HUES64 (cell line): ENCODE results near the gene PDGFA.

ENCODE experiments used
- H3K27ac ChIP-seq: 2 replicates; pipeline ENCODE4 v1.7.0; 2013; ENCODE audit warnings: low read depth, low read length, inconsistent platforms
- H3K27me3 ChIP-seq: 2 replicates; pipeline ENCODE4 v1.6.1; 2013; ENCODE audit warnings: mild to moderate bottlenecking, low read length; ENCODE audit not compliant: insufficient read depth
- H3K36me3 ChIP-seq: 2 replicates; pipeline ENCODE4 v1.6.1; 2013; ENCODE audit warnings: mild to moderate bottlenecking, low read length; ENCODE audit not compliant: insufficient read depth
- H3K4me1 ChIP-seq: 2 replicates; pipeline ENCODE4 v1.6.1; 2013; ENCODE audit warnings: mild to moderate bottlenecking, low read length, moderate library complexity; ENCODE audit not compliant: insufficient read depth
- H3K4me3 ChIP-seq: 2 replicates; pipeline ENCODE4 v1.5.1; 2013; ENCODE audit warnings: mild to moderate bottlenecking, low read length, moderate library complexity
- H3K9ac ChIP-seq: 2 replicates; pipeline ENCODE4 v1.6.1; 2013; ENCODE audit warnings: mild to moderate bottlenecking, low read depth, low read length
- H3K9me3 ChIP-seq: 2 replicates; pipeline ENCODE4 v1.6.1; 2013; ENCODE audit warnings: low read depth, low read length; ENCODE audit not compliant: insufficient read depth
- WGBS: fragments of 150-250, 120-280 bp; methylation state at CpG from one replicate; pipeline ENCODE4 v1.1.7; 2013; ENCODE audit warnings: missing lambda C conversion rate; 5-methylcytosine and 5-hydroxymethylcytosine counted together

Gene PDGFA

GRCh38 chr7:472640-472957, 47.0 kb downstream of the PDGFA start:
- Histone ChIP-seq H3K27me3 (no peaks in the 10 kb centered on the region), H3K9me3 (no peaks in the 10 kb centered on the region), H3K27ac (no peak overlapping the region), H3K9ac (no peak overlapping the region), H3K4me3 (no peak overlapping the region), H3K36me3 (no peaks in the 10 kb centered on the region), H3K4me1 (no peaks in the 10 kb centered on the region)
- 97% methylated on average over 4 of the region's 4 CpGs for WGBS

- no peaks in the 10 kb centered on the region for H3K27me3 ChIP-seq
- H3K4me1 ChIP-seq = no peaks in the 10 kb centered on the region
- no peaks in the 10 kb centered on the region for H3K36me3 ChIP-seq
- H3K9me3 ChIP-seq = no peaks in the 10 kb centered on the region
- H3K4me3 ChIP-seq = no peak overlapping the region
- 81% methylated on average over 26 of the region's 26 CpGs for WGBS
- no peak overlapping the region for H3K9ac ChIP-seq
- H3K27ac ChIP-seq = no peak overlapping the region
Observed at GRCh38 chr7:471866-472639, 47.6 kb downstream of the PDGFA start.

- Histone ChIP-seq H3K27ac (no peak overlapping the region), H3K36me3 (no peaks in the 10 kb centered on the region)
Observed at GRCh38 chr7:471191-471865, 48.3 kb downstream of the PDGFA start.

GRCh38 chr7:469563-469961, 50.1 kb downstream of the PDGFA start:
- H3K4me1 ChIP-seq = no peaks in the 10 kb centered on the region
- H3K9ac ChIP-seq = no peak overlapping the region
- H3K36me3 ChIP-seq = no peaks in the 10 kb centered on the region
- no peak overlapping the region for H3K27ac ChIP-seq
- no peak overlapping the region for H3K4me3 ChIP-seq
- no peaks in the 10 kb centered on the region for H3K27me3 ChIP-seq
- WGBS = 96% methylated on average over 16 of the region's 17 CpGs
- H3K9me3 ChIP-seq = no peaks in the 10 kb centered on the region

More at GRCh38 chr7:471191-471865, 48.3 kb downstream of the PDGFA start:
- Histone ChIP-seq H3K9me3 (no peaks in the 10 kb centered on the region), H3K4me3 (no peak overlapping the region), H3K9ac (no peak overlapping the region), H3K27me3 (no peaks in the 10 kb centered on the region), H3K4me1 (no peaks in the 10 kb centered on the region)
- WGBS = 89% methylated on average over 20 of the region's 21 CpGs

GRCh38 chr7:468681-469562, 50.7 kb downstream of the PDGFA start:
- H3K9ac ChIP-seq = no peak overlapping the region
- no peaks in the 10 kb centered on the region for H3K27me3 ChIP-seq
- no peaks in the 10 kb centered on the region for H3K9me3 ChIP-seq
- no peak overlapping the region for H3K27ac ChIP-seq
- peaks cover 4% of the 10 kb centered on the region; the same call in 1 of the 2 replicates for H3K4me1 ChIP-seq
- H3K36me3 ChIP-seq = no peaks in the 10 kb centered on the region
- no peak overlapping the region for H3K4me3 ChIP-seq
- WGBS = 93% methylated on average over 15 of the region's 16 CpGs

- no peak overlapping the region for H3K9ac ChIP-seq
- no peaks in the 10 kb centered on the region for H3K27me3 ChIP-seq
- H3K4me3 ChIP-seq = no peak overlapping the region
- no peaks in the 10 kb centered on the region for H3K9me3 ChIP-seq
- WGBS = 85% methylated on average over 5 of the region's 5 CpGs
- no peaks in the 10 kb centered on the region for H3K36me3 ChIP-seq
- peaks cover 4% of the 10 kb centered on the region; the same call in 1 of the 2 replicates for H3K4me1 ChIP-seq
- no peak overlapping the region for H3K27ac ChIP-seq
Observed at GRCh38 chr7:467856-468545, 51.6 kb downstream of the PDGFA start.

GRCh38 chr7:467393-467828, 52.2 kb downstream of the PDGFA start:
- Histone ChIP-seq H3K27me3 (no peaks in the 10 kb centered on the region), H3K4me1 (peaks cover 4% of the 10 kb centered on the region; the same call in 1 of the 2 replicates), H3K9me3 (no peaks in the 10 kb centered on the region), H3K4me3 (no peak overlapping the region), H3K36me3 (no peaks in the 10 kb centered on the region), H3K27ac (no peak overlapping the region), H3K9ac (no peak overlapping the region)
- 93% methylated on average over 3 of the region's 3 CpGs for WGBS

- WGBS = 89% methylated on average over 9 of the region's 9 CpGs
- Histone ChIP-seq H3K9ac (no peak overlapping the region), H3K4me3 (no peak overlapping the region), H3K4me1 (peaks cover 4% of the 10 kb centered on the region; the same call in 1 of the 2 replicates), H3K27me3 (no peaks in the 10 kb centered on the region), H3K27ac (no peak overlapping the region), H3K9me3 (no peaks in the 10 kb centered on the region), H3K36me3 (no peaks in the 10 kb centered on the region)
Observed at GRCh38 chr7:466465-467191, 53.0 kb downstream of the PDGFA start.

- Histone ChIP-seq H3K36me3 (no peaks in the 10 kb centered on the region), H3K9me3 (no peaks in the 10 kb centered on the region), H3K27ac (no peak overlapping the region), H3K4me3 (no peak overlapping the region), H3K27me3 (no peaks in the 10 kb centered on the region), H3K4me1 (peaks cover 8% of the 10 kb centered on the region), H3K9ac (no peak overlapping the region)
- WGBS = 91% methylated on average over 17 of the region's 17 CpGs
Observed at GRCh38 chr7:465710-466400, 53.8 kb downstream of the PDGFA start.
